Renal cortex interstitium (tissue), 11 donors: Measurements from ENCODE around the gene HOXB9. TPM values are rescaled to one million over a fixed set of nuclear protein-coding genes. Genes with fewer than 3 reads are reported as not detected.

Source experiments
- DNase-seq, 11 donors: peaks; one replicate each; pipeline ENCODE4 v3.0.0-alpha.2; 2013; ENCODE audit warnings: low read depth in 9 of 11, low spot score in 4 of 11; ENCODE audit errors: extremely low read depth in 1 of 11
- polyA plus RNA-seq, 3 donors: library from polyadenylated mRNA; unstranded; fragments of 120-200 nt; gene quantifications; one replicate each; pipeline ENCODE4 v1.2.1, GENCODE V29; 2013; ENCODE audit not compliant: insufficient read length in 3 of 3

Gene HOXB9
- polyA plus RNA-seq, 3 donors = 68.7 to 88.7 (median 72.5) TPM

GRCh38 chr17:48593126-48593829 is 32.9 kb downstream of the HOXB9 start, which contains the start of gene HOXB5:
Gene HOXB5, minus strand, starts transcription at chr17:48593779. Its CDS starts 97 bp downstream, at chr17:48593682.
- DNase-seq = no peak

DNA sequence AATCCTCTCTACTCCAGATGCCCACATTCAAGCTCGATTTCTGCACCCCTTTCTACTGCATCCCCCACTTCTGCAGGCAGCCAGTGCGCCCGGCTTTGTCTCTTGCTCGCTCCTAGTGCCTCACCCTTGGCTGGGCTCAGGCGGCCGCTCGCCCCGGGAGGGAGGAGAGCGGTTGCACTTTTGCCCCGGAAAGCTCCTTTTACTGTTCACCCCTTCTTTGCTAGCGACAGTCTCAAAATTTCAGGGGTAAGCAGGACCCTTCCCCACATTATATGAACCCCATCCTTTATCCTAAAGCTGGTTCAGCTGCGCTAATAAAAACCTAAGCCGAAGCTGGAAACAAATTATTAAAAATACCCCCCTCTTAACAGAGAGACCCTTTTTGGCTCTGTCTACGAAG is 33.6 kb downstream of the HOXB9 start:
- DNase-seq = no peak

GRCh38 chr17:48592057-48592514 is 34.1 kb downstream of the HOXB9 start:
- no peak for DNase-seq

DNA sequence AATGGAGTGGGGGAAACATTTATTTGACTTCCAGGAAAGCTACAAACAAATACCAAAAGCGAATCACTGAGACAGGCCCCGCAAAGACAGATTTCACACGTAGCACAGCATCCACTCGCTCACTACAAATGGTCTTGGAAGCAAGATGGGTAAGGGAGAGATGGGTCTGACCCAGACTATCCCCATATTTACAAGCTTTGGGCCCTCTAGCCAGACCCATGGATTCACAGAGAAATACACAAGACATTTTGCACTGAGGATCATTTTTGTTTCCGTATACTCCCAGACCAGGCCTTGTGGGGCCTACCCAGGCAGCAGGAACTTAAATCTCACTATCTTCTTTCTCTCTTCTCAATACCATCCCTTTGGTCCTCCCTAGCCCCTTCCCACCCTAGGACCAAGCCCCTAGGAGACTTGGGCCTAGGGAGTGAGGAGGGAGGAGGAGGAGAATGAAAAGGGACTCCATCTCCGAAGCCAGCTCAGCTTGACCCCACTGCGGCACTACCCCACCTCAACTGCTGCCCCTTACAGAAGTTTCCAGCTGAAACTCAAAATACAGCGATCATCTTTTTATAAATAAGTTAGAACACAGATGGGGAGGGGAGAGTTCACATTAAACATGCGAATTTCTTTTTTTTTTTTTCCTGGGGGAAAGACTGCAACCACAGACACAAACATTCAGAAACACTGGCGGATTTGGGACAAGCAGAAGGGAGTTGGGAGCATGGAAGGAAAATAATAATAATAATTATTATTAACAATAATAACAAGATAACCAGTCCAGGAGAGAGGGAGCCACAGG is 34.7 kb downstream of the HOXB9 start:
- no peak for DNase-seq

- DNase-seq = no peak
Measured at GRCh38 chr17:48590607-48591161, 35.5 kb downstream of the HOXB9 start.

DNA sequence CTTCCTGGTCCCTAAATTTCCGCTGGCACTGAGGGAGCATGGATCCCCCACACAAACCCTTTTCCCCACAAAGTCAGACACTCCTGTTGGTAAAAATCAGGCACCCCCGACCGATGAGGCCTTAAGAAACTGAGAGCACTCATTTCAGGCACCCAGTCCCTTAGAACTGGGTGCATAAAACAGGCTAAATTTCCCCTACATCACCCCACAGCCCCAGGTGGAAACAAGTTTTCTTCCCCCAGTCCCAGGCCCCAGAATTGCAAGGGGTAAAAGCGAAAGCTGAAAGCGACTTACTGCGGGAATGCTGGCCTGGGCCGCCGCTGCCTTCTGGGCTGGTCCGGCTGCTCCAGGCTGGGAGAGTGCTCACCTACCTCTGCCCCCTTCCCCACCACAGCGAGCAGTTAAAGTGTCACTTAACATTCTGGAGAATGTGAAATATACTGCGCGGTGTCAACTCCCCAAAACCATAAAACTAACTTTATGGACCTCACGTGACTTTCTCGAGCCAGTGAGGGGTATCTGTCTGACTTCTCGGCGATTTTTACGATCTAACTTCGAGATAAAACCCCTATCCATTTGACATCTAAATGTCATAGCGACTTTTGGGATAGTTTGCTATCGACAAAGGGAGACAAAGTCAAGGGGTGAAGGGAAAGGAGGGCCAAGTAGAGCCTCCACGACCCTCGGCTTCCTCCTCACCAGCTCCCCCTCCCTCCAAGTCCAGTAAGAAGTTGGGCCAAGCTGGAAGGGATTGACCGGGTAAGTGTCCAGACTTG is 36.1 kb downstream of the HOXB9 start, which contains the start of gene HOXB3:
TSS of gene HOXB3 (minus strand) at position 411 of the 776 bp plus-strand sequence. CDS start 37,767 bp downstream, outside the sequence.
- DNase-seq = peak in 9 of 11 donors; percentile 80 to 94 (median 90)

- no peak for DNase-seq
Measured at GRCh38 chr17:48589060-48589830, 36.9 kb downstream of the HOXB9 start.

DNA sequence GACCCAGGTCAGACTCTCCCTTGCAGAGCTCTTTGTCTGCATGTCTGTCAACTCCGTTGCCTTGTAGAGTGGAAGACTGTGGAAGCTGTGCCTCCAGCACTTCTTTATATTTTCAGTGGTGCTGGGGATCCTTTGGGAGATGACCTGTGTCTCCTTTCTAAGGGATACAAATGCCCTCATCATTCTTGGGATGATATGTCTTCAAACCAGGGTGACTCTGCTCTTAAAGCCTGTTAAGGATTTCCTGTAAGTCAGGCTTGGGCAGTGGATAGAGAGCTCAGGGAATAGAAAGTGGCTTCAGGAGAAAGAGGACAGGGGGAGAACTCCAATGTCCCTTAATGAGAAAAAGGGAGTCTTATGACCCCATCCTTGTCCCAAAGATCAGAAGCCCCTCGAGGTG is 37.6 kb downstream of the HOXB9 start:
- no peak for DNase-seq

DNA sequence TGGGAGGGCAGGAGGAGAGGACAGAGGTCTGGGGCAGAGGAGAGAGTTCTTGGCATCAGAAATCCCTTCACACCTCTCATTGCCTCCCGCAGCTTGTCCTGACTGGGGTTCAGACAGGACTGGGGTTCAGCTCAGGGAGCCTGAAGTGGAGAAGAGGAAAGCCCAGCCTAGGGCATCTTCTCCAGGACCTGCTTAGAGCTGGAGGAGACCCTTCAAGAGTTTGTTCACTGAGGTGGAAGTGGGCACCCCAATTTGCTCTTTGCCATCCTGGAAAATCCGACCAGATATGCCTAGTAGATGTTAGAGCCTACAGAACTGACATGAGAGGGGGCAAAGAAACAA is 38.1 kb downstream of the HOXB9 start:
- no peak for DNase-seq

GRCh38 chr17:48587276-48588073 is 38.7 kb downstream of the HOXB9 start:
- peak in 1 of 11 donors; percentile 84 for DNase-seq

GRCh38 chr17:48586355-48587258 is 39.6 kb downstream of the HOXB9 start:
- DNase-seq = no peak

DNA sequence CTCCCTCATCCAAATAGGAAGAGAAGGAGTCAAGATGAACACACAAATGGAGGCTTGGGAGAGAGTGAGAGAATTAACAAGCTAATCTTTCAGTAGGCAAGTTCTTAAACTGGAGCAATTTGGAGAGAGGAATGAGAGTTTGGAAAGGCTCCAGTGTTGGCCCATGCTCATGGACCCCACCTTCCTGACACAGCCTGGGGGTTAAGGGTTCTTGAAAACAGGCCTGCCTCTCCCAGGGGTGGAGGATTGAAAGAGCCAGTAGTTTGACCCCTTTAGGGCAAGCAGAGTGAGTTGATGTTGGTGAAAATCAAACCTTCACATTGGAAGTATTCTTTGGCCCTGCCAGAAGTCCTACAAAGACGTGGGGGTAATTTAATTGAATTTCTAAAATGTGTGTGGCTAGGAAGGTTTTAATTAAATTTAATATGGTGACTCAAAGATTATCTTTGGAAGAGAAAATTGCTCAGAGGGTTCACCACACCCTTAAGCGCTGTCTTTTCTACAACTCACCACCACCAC is 41.9 kb downstream of the HOXB9 start:
- no peak for DNase-seq

DNA sequence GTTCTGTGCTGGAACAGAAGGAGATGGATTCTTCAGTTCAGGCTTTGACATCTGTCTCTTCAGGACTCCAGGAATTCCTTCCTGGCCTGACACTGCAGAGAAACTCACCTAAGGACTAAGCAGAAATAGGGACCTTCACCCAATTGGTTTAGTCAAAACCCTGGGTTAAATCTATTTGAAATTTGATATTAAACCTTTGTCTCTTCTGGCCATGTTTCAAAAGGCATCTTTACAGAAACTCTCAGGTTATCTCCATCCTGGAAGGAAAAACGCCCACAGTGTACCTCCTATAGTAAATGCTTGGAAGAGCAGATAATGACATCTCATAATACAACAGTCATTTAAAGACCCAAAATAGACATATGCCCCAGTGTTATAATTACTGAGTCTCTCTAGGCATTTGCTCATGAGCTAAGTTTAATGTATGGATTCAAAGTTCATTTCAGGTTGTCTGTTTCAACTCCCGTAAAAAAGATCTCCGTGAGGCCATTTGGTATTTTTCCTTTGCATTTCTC is 42.4 kb downstream of the HOXB9 start:
- no peak for DNase-seq

DNA sequence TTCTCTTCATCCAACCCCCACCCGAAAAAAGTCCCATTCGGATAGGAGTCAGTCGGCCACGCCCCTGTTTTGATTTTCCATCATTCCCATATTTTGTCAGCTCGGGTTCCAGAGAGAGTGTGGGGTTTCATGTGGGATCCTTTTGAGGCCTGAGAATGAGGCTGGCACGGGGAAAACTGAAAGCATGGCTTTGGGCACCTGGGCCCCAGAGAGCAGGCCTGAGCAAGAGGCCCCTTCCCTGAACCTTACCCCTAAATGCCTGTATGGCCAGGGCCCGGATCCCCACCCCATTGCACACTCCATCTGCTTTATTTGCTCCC is 43.4 kb downstream of the HOXB9 start:
- no peak for DNase-seq

DNA sequence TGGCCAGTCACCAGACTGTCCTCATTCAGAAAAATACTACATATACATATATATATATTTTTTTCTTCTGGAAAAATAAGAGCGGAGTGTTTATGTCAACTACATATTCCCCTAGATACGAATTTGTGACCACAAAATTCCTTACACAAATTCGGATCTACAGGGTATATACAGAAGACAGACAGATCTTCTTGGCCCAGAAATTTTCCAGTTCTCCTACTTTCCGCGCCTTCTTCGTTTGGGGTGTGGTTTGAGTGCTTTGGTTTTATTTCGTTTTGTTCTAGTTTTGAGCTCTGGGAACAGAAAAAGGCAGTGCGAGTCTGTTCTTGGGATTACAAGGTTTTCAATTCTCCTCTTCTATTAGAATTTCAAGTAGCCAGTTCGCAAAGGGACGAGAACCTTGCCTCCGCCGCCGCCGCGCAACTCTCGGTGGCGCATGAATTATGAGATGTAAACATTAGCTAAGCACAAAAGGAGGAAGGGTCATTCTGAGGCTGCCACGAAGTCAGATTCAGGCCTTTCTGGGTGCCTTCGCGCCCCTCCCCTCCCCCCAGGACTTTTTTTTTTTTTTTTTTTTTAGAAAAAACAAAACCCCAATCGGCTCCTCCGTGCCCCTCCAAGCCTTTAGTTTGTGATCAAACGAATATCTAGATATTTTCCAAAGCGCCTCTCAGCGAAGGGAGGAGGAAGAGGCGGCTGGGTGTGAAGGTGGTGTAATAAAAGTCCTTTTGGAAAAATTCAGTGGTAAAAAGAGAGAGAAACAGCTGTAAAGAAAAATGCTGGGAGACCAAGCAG is 46.2 kb downstream of the HOXB9 start:
- no peak for DNase-seq

GRCh38 chr17:48579471-48579759 is 46.7 kb downstream of the HOXB9 start:
- DNase-seq = no peak
